ELR (cell line): ENCODE results near the gene ATG7.
"Not testable (repeated sequence)": the region's sequence is repeated elsewhere in the genome, so short reads cannot be mapped to it uniquely, and the experiment has no call there.

Source experiments
- DNase-seq: peaks from one replicate; pipeline ENCODE4 v3.0.0-alpha.2; 2015; ENCODE audit warnings: low read depth

Gene ATG7

DNA sequence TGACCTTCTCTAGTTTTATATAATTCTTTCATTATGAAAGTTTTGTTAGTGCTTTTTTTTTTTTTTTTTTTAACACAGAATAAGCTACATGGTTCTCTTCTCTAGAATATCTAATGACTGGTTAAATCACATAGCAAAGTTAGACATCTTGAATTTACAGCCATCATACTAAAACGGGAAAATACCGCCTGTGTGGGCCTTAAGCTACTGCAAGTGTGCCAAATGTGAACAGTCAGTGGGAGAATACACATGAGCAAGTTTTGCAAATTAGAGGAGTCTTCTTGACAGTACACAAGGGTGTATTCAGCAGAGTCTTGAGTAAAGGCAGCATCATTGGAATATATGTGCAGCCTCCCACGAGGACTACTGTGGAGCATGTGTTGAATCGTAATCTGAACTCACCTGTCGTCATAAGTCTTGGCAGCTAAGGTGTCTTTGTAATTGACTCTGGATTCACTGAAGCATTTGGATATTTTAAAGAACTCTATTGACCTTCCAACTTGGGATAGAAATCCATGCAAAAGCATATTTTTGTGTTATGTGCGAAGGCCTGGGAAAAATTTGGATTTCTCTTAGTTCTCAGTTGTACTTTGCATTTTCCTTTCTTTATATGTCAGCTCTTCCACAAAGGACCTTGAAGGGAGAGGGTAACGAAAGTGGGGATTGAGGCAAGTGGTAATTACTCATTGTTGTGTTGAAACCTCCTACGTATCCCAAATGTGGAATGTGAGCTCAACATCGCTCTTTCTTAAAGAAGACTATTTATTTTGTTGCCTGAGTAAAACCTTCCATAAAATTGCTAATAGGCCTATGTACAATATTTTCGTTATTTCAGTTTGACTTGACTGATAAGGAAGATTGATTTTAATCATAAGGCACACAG, 117.4 kb downstream of the ATG7 start:
- DNase-seq: no peak

DNA sequence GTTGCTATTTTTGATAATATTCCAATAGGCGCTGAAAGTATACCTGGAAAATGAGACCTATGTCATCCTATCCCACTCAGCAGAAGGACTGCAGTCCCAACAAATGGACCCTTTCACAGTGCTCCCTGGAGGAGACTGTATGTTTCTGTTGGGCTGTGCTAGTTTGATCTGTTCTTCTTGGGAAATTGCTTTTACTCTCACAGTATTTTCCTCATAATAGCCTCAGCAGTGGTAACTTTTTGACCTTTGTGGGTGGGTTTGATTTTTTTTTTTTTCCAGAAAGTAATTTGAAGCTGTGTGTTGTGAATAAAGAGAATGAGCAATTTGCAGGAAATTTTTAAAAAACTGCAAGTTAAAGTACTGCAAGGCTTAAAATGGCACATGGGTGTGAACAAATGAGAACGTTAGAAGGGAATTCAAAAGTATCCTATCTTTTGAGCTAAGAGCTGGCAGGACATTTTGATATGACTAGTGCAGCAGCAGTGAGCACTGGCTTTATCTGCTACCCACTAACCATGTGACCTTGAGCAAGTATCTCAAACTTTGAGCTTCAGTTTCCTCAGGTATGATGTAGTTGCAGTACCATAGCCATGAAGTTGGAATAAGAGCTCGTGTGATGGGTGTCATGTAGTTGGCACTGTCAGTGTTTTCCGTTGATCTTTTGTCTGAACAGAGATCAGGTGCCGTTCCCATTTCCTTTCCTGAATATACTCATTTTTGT, 118.4 kb downstream of the ATG7 start:
- no peak for DNase-seq

DNA sequence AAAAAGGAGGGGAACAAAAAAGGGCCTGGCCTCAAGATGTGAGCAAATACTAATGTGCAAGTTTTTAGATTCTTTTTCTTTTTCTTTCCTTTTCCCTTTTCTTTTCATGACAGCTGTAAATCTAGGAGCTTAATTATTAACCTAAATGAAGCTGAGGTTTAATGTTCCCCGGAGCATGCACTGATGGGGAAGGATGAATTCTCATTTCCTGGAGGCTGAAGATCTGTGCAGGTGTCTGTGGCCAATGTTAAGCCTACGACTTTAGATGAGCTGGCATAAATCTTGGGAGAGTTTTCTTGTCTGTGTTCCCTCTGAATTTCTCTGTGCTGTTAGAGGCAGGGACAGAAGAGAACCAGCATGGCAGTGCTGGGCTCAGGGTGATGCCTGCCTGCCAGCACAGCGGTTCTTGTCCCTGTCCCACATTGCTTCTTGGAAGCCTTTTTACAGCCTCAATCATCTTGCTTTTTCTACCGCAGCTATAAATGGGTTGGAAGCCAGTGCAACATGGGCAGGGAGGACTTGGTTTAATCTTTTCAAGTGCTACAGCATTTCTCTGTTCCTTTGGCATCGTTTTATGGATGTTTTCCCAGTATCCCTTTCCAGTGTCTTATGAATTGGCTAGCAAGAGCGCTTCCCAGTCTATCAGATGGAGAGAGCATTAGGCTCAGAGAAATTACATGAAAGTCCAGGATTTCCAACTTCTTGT, 119.1 kb downstream of the ATG7 start:
- DNase-seq: no peak

DNA sequence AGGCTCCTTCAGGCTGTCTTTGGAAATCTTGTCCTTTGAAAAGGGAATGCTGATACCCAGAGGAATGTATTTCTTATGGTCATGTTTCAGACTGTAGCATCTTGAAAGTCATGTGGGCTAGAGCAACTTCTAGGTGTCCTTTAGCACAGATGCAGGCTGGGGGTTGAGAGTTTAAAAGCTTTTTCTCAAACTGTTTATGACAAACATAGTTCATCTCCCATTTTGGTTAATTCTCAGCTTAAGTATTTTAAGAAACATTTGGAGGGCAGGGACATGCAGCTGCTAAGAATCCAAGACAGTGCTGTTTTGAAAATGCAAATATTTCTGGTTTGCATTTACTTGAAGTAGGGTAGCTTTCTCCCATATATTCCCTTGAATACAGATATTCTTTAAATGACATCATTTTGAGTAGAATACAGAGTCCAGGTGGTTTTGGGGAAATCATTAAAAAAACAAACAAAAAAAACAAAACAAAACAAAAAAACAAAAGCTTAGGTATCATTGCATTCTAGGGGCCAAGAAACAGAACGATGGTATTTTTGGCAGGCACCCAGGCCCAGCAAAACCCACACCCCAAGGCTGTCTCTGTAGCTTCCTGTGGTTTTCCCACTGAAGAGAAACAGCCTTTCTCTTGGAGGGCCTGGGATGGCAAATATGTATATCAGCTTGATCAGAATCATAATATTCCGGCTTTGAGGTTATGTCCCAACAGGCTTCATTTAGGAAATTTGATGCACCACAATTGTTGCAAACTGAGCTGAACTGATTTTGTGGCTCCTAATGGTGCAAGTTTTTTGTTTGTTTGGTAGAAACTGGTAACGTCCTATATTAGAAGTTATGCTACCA, 120.0 kb downstream of the ATG7 start:
- DNase-seq: peak; percentile 58

DNA sequence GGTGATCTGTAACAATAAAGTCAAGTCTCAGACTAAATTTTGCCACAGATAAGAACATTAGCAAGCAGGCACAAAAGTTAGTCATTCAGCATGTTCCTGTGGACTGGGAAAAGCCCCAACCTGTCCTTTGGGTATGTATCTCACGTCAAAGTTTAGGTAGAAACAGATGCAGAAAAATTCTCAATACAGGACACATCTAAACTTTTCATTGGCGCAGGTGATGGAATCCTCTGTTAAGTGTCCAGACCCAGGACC, 120.6 kb downstream of the ATG7 start:
- no peak for DNase-seq

DNA sequence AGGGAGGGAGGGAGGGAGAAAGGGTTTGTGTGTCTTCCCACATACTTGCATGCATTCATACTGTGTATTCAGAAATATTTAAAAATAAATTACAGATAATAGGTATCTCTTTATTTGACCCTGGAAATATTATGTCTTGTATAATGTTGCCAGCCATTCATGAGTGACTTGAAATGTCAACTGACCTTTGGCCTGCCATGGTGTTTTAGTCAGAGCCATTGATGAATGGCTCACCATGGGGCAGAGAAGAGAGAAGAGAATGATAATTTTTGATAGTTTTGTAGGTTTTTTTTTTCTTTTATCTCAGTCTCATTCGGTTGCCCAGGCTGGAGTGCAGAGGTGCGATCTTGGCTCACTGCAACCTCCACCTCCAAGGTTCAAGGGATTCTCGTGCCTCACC, 121.2 kb downstream of the ATG7 start:
- DNase-seq: no peak

DNA sequence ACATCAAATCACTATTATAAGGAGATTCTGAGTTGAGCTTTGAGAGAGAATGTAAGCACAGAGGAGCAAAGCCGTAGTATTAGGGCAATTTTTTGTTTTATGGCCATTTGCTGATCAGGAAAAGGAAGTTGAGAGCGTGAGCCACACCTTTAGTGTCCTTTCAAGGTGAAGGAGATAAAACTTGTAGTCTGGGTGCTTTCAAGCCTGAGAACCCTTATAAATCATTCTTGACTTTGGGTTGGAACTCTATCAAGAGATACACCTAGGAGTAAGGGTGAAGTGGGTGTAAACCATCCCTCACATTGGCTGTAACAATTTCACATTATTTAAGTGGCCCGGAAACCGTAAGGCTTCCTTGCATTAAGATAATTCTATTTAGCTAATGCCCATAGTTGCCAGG, 122.2 kb downstream of the ATG7 start:
- DNase-seq: no peak

DNA sequence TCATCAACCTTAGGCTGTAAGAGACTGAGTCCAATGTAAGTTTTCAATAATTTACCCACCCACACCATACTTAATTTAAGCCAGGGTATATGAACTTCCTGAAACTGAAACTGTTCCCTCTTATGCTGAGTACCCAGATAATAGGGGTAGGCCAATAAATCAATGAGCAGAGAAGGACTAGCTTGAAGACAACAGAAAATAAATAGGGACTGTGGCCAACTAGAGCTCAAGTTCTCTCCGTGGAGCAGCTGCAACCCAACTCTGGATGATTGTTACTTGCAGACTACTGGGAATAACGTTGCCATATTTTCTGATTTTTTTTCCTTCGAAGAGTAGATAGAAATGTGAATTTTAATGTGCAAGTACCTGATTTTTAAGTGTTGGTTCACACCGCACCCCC, 128.0 kb downstream of the ATG7 start:
- DNase-seq: no peak

DNA sequence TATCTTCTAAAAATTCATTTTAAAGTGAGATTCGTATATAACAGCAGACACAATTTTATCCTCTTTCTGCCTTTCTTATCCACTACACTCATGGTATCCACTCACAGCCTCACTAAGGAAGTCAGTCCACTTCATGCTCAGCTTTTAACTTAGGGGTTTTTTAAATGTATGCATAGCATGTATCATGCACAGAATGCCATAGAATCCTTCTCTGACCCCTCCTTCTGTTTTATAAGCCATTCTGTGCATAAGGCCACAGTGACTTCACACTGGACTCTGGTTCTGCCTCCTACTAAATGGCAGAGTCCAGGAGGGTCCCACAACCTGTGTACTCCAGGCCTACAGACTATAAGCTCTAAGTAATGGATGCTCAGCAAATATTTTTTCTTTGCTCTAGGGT, 129.2 kb downstream of the ATG7 start:
- no peak for DNase-seq

DNA sequence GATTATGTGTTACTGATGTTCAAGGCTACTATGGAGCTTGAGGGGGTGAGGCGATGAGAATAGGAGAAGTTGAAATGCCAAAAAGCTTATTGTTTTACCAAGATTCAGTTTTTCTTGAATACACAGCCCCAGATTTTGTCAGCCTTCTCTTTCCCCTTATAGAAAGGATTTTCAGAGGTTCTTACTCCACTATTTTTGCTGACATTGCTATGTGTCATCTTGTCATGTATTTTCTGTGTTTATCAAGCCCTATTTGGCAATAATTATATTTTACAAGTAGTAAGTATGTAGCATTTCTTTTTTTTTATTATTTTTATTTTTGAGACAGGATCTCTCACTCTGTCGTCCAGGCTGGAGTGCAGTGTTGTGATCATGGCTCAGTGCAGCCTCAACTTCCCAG, 133.1 kb downstream of the ATG7 start:
- DNase-seq: no peak

DNA sequence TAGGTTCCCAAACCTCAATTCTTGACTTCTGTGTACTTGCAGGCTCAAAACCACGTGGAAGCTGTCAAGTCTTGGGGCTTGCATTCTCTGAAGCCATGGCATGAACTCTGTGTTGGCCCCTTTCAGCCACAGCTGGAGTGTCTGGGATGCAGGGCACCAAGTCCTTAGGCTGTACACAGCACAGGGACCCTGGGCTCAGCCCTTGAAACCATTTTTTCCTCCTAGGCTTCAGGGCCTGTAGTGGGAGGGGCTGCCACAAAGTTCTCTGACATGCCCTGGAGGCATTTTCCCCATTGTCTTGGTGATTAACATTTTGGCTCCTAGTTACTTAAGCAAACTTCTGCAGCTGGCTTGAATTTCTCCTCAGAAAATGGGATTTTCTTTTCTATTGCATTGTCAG, 135.4 kb downstream of the ATG7 start:
- no peak for DNase-seq

DNA sequence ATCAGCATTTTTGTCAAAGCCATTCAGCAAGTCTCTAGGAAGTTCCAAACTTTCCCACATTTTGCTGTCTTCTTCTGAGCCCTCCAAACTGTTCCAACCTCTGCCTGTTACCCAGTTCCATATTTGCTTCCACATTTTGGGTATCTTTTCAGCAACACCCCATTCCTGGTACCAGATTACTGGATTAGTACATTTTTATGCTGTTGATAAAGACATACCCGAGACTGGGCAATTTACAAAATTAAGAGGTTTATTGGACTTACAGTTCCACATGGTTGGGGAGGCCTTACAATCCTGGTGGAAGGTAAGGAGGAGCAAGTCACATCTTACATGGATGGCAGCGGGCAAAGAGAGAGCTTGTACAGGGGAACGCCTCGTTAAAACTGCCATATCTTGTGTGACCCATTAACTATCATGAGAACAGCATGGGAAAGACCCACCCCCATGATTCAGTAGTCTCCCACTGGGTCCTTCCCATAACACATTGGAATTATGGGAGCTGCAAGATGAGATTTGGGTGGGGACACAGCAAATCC, 136.2 kb downstream of the ATG7 start:
- DNase-seq: not testable (repeated sequence)

DNA sequence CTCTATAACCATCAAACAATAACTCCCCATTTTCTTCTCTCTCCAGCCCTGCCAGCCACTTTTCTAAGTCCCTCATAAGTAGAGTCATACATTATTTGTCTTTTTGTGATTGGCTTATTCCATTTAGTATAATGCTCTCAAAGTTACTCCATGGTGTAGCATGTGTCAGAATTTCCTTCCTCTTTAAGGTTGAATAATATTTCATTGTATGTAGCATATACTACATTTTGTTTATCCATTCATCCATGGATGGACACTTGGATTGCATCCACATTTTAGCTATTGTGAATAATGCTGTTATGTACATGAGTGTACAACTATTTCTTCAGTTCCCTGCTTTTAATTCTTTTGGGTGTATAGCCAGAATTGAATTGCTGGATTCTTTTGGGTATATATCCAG, 138.4 kb downstream of the ATG7 start:
- DNase-seq: no peak

DNA sequence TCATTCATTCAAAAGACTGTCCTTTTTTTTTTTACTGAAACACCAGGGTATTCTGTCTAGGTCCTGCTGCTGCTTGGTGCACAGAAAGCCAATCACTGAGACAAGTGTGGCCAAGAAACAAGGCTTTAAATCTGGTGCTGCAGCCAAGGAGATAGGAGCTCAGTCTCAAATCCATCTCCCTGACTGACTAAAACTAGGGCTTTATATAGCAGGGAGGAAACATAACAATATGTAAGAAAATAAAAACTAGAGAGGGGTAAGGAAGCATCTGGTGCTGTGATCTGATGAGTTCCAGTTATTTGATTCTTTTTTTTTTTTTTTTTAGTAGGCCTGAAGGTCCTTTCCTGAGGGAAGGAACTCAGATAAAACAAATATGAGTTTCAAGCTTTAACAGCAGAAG, 139.8 kb downstream of the ATG7 start:
- DNase-seq: no peak

DNA sequence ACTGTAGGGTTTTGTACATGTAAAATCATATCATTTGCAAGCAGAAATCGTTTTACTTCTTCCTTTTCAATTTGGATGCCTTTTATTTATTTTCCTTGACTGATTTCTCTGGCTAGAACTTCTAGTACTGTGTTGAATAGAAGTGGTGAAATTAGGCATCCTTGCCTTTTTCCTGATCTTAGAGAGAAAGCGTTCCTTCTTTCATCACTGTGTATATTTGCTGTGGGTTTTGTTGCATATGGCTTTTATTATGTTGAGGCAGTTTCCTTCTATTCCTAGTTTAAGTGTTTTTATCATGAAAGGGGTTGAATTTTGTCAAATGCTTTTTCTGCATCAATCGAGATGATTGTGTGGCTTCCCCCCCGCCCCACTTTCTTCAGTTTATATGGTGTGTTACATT, 140.9 kb downstream of the ATG7 start:
- no peak for DNase-seq

DNA sequence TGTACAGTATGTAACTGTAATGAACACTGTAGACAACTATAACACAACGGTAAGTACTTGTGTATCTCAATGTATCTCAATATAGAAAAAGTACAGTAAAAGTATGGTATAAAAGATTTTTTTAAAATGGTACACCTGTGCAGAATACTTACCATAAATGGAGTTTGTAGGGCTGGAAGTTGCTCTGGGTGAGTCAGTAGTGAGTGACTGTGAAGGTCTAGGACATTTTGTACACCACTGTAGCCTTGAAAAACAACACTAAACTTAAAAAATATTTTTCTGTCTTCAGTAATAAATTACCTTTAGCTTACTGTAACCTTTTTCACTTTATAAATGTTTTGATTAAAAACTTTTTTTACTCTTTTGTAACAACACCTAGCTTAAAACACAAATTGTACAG, 142.9 kb downstream of the ATG7 start:
- DNase-seq: no peak

DNA sequence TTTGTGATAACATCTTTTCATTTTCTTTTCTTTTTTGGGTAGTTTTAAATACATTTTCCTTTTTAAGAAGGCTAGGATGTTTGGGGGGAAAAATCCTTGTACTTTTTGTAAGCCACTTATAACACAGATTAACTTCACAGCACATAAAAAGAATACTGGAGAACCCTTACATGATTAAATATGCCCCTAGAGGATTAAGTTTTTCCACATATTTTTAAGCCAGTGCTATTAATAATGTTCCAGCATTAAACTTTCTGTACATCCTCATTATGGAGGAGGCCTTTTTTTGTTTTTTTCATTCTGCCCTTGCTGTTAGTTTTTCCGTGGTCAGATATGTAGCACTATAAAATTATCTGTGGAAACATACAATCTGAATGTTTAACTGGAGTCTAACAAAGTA, 147.9 kb downstream of the ATG7 start:
- no peak for DNase-seq

DNA sequence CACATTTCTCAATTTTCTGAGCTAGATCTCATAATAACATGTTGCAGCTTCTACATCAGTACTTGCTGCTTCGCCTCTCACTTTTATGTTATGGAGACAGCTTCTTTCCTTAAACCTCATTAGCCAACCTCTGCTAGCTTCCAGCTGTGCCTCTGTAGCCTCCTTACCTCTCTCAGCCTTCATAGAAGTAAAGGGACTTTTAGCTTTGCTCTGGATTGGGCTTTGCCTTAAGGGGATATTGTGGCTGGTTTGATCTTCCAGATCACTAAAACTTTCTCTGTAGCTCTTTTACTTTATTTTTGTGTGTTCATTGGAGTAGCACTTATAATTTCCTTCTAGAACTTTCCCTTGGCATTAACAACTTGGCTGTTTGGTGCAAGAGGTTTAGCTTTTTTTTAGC, 150.1 kb downstream of the ATG7 start:
- DNase-seq: no peak

DNA sequence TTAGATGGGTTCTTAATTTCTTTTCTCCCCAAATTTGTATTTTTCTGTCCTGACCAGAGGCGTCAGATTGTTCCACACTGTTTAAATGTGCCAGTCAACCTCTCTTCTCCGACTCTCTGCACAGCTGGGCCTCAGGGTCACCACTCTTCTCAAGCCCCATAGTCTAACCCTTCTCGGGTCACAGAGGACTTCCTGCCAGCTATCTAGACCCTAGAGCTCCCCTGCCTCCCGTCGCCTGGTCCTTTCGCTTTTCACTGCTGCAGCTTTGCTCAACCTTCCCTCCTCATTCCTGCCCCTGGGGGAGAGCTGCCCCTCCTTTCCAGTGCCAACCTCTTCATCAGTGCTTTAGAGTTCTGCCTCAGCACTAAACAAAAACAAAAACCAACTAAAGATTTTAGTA, 151.7 kb downstream of the ATG7 start:
- DNase-seq: no peak

DNA sequence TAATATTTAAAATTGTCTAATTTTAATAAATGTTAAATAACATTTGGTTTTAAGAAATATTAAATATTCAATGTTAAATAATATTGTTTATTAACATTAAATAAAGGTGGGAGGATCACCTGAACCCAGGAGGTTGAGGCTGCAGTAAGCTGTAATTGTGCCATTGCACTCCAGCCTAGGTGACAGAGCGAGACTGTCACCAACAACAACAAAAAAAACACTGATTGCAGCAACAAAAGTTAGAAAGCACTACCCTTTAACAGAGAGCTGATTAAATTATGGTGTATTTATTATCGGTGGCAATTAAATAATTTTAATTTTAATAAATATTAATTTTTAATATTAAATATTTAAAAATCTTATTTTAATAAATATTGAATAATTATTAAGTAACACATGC, 152.1 kb downstream of the ATG7 start:
- DNase-seq: no peak

DNA sequence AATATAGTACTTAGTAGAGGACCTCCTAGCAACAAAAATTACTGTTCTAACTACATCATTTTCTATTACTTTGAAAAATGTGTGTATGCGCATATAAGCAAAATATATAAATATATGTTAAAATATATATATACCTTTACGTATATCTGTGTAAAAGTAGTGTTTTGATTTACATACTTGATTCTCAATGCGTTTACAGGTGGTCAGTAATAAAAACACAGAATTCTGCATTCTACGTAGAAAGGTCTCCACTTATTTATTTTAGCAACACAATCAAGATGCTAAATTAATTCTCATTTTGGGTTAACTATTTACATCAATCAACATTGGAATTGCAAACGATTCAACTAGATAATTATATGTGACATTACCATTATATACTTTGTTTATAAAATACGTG, 158.0 kb downstream of the ATG7 start:
- no peak for DNase-seq

DNA sequence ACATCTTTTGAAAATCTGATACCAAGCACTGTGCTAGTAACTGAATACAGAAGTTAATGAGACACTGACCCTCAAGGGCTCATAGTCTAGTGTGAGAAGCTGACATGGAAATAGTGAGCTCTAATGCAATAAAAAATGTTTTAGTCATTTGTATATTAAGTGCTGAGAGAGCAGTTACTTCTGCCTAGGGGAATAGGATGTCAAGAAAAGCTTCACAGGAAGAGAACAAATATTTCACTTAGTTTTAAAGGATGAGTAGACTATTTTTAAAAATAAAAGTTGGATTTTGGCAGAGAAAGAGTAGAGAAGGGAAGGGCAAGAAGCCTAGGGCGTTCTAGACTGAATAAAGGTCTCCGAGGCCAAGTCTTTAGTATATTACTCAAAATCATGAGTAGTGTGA, 158.4 kb downstream of the ATG7 start:
- no peak for DNase-seq
